GM23248 (cell line): Measurements from ENCODE around the gene RLF.

Experiments used
- EZH2 ChIP-seq: fragments of 200-600 bp; sonication (generic); IDR thresholded peaks from 2 replicates; pipeline ENCODE4 v1.6.1; 2018; ENCODE audit warnings: antibody characterized with exemption, mild to moderate bottlenecking; ENCODE audit not compliant: insufficient read depth, poor library complexity, severe bottlenecking
- EZH2phosphoT487 ChIP-seq: fragments of 200-600 bp; sonication (generic); IDR thresholded peaks from 2 replicates; pipeline ENCODE4 v1.6.1; 2018; ENCODE audit warnings: antibody characterized with exemption, moderate library complexity, mild to moderate bottlenecking, low read depth; ENCODE audit not compliant: insufficient read depth

GRCh38 chr1:40155135-40155534, 6.1 kb upstream of the RLF start:
- TF ChIP-seq EZH2phosphoT487 (no peak), EZH2 (no peak)
